Fibroblast of skin of right biceps (primary cell): ENCODE data around the gene CD164L2.

ENCODE experiments used
- DNase-seq: peaks from one replicate; pipeline ENCODE4 v3.0.0-alpha.2; 2013

Gene CD164L2

GRCh38 chr1:27381969-27382762 is 967 bp downstream of the CD164L2 start:
- DNase-seq, result no peak

DNA sequence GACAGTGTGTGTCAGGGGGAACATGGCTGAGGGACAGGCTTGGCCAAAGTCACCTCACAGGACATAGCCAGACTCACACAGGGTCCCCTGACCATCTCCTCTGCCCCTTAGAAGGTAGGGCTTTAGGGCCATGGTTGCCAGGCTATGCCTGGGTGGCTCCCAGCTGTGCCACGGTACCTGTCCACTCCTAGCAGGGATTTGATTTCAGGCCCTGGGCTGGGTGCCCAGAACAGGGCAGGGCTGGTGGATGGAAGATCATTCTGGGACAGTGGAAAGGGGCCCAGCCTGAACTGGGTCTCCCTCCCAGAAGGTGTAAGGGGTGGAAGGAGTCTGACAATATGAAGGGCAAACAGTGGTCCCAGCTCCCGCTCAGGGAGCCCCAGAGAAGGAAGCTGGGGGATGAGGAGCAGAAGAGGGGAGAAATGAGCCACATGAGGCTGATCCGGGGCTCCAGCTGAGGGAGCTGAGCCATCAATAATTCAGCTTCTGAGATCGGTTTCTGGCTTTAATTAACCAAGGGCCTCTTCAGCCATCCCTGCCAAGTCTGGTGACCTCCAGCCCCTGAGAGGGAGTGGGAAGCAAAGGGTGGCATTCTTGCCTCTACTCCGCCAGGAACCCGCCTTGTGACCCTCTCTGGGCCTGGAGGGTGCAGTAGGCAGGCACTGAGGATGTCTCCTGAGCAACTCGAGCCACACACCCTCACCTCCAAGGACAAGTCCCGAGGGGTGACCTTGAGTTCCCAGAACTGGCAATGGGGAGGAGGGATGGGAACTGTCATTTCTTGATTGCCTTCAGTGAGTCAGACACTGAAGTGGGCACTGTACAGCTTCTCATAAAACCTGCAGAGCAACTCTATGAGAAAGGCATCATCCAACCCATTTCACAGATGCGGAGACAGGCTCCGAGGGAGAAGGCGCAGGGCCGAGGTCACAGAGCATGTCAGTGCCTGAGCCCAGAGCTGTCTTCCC is 2.1 kb downstream of the CD164L2 start:
- DNase-seq, result no peak

GRCh38 chr1:27380224-27380623 is 2.9 kb downstream of the CD164L2 start:
- no peak for DNase-seq

DNA sequence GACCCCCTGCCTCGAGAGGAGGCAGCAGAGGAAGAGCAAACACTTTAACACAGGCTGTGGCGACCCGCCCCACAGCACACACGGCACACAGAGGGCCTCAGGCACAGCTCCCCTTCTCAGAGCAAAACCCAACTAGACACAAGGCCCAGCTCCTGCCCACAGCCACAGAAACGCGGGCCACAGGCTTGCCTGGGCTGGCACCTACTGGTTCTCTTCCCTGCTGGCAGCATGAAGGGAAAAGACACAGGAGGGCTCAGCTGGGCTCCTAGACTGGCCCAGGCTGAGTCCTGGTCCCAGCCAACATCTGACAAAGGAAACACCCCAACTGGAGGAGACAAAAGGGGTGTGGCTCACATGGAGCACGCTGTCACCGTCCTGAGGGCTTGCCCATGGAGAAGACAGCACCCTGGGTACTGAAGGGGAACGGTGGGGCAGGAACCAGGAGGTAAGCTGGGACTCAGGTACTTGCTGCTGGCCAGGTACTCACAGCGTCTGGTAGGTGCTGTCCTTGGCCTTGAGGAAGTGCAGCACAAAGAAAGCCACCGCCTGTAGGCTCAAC is 3.5 kb downstream of the CD164L2 start:
- DNase-seq, result no peak

DNA sequence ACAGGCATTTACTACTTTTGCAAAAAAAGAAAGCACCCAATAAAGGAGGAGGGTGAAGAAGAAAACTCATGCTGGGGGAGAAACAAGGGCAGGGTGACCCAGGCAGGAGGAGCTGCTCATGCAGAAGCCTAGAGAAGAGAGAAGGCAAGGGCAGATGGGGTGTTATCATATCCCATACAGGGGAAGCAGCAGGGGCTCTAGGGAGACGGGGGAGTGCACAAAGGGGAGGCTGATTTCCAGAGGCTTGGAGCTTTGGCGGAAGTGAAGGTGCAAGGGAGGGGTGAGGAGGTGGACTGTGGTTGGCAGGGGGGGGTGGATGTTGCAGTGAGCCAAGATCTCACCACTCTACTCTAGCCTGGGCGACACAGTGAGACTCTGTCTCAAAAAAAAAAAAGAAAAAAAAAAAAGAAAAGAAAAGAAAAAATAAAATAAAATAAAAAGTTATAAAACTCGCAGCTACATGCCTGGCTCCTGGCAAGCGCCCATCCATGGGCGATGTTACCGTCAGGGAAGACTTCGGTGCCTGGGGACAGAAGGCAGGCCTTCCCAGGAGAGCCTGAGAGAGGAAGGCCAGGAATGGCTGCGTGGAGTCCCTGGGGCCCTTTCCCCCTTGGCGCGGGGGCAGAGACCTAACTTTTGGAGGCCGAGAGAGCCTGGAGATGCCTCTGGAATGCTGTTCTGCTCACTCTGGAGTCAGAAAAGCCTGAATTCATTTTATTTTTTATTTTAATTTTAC is 5.2 kb downstream of the CD164L2 start:
- no peak for DNase-seq

GRCh38 chr1:27374362-27375086 is 8.6 kb downstream of the CD164L2 start, which contains the start of gene FCN3:
Gene FCN3 (minus strand): TSS chr1:27374824. CDS start chr1:27374818, 6 bp downstream.
- DNase-seq, result no peak

DNA sequence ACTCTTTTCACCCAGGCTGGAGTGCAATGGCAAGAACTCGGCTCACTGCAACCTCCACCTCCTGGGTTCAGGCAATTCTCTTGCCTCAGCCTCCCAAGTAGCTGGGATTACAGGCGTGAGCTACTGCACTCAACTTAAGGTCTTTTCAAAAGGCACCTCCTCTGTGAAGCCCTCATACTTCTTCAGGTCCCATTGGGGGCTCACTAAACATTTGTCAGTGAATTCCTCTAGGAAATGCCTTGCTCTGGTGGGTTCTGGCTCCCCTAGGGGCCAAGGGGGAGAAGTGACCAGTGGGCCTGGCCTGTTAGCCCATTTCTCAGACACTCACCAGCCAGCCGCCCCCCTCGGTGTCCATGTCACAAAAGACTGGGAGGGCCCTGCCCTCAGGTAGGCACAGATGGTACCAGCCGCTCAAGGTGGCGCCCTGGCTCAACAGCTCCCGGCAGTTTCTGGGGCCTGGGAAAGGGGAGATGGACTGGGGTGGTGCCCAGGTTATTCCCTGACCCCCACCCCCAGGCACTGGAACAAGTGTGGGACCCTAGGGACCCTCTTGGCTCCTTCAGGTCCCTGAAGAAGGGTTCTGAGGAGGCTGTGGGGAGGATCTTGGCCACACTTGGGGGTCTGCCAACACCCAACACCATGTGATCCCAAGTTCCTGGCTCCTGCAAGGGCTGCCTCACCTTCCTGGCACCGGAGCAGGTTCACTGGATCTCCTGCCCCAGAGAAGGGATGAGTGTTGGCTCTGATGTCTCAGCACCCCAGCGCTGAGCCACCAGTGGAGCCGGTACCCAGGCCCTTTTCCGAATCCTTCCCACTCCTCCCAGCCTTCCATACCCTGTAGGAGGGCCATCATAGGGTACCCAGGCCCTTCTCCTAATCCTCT is 10.1 kb downstream of the CD164L2 start:
- DNase-seq, result no peak

DNA sequence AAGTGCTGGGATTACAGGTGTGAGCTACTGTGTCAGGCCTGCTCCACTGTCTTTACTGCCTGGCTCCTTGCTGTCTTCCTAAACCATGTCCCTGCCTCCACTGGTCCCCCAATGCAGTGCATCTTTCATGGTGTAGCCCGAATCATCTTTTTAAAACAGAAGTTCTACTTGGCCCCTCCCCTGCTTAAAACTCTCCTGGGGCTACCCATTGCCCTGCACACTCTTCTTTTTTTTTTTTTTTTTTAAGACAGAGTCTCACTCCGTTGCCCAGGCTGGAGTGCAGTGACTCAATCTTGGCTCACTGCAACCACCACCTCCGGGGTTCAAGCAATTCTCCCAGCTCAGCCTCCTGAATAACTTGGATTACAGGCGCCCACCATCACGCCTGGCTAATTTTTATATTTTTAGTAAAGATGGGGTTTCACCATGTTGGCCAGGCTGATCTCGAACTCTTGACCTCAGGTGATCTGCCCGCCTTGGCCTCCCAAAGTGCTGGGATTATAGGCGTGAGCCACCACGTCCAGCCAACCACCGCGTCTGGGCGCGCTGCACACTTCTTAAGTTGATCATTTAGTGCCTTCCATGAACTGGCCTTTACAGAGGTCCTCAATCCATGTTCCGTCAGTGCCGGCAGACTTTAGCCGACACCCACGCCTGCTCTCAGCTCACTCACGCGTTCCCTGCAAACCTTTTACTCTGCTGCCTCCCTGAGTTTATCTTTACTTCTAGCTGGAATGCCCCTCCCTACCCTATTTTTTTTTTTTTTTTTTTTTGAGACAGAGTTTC is 10.9 kb downstream of the CD164L2 start:
- DNase-seq, result no peak

DNA sequence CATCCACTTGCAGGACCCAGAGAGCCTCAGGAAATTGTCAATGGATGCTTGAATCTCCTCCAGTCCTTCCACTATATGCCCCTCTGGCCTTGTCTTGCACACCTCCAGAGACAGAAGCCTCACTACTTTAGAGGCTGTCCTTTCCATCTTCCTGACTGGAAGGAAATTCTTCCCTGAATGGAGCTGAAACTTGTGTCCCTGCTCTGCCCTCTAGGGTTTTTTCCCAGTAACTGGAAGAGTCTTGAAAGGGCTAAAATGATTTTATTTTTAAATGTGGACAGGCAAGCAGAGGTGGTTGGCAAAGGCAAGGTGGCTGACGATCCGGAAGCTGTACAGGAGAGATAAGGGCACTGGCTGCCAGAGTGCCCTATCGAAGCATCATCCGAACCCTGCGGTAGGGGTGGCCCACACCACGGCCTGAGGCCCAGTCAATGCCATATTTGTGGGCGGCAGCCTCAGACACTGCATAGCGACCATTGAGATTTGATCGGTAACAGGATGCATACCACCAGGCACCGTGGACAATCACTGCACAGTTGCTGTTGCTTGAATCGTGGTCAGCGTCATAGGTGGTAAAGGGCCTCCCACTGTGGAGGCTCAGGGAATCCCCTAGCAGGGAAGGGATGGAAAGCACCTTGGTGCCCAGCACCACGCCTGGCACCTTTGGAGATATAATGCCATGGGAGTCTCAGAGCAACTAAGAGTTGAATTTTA is 14.1 kb downstream of the CD164L2 start:
- DNase-seq, result no peak

GRCh38 chr1:27367160-27367650 is 15.9 kb downstream of the CD164L2 start:
- no peak for DNase-seq

GRCh38 chr1:27366411-27367159 is 16.5 kb downstream of the CD164L2 start, which contains the start of gene MAP3K6:
Gene MAP3K6 (minus strand): TSS chr1:27366961. CDS start chr1:27366597, 364 bp downstream.
- peak; percentile 82 for DNase-seq

DNA sequence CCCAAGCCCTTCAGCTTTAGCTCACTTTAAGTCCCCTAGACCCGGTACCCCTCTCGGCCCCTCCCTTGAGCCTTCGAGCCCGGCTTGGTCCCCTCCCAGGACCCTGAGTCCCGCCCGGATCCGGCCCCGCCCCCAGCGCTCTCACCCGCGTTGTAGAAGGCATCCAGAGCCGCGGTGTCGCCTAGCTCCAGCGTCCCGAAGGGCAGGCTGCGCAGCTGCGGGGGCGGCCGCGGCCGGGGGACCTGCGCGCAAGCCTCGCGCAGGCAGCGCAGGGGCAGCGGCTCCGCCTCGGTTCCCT is 17.1 kb downstream of the CD164L2 start:
- peak; percentile 85 for DNase-seq

GRCh38 chr1:27365372-27366112 is 17.6 kb downstream of the CD164L2 start:
- peak; percentile 88 for DNase-seq

GRCh38 chr1:27364696-27365371 is 18.3 kb downstream of the CD164L2 start:
- no peak for DNase-seq

DNA sequence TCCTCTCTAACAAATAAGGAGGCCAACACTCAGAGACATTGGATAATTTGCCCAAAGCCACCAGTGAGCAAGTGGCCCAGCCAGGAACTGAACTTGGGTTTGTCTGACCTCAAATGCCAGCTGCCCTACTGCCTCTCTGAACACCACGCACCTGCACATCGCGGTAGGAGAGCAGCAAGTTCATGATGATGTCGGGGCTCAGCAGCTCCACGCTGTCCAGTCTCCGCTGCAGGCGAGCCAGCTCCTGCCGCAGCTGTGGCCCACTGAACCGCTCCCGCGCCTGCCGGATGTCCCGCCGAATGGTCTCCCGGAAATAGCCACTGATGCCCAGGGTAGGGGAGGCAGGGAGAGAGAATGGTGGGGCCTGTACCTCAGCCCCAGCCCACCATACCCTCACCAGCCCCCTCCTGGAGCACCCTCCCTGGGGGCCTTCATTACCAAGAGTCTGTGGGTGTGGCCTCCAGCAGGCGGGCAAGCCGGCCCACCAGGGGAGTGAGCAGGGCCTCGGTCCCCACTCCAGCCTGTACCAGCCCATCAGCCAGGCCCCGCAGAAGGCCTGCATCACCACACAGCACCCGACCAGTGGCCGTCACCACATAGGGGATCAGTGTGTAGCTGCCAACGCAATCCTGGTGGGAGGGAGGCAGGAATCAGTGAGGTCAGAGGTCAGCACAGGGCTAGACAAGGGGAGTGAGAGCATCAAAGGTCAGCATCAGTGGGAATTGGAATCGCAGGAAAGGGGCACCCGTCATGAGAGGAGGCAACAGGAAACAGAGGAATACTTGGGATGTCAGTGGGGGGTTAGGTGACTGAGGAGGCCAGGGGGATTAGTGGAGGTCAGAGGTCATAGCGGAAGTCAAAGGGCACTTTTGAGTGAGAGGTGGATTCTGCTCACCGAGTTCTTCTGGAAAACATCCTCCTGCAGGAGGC is 19.1 kb downstream of the CD164L2 start:
- no peak for DNase-seq

DNA sequence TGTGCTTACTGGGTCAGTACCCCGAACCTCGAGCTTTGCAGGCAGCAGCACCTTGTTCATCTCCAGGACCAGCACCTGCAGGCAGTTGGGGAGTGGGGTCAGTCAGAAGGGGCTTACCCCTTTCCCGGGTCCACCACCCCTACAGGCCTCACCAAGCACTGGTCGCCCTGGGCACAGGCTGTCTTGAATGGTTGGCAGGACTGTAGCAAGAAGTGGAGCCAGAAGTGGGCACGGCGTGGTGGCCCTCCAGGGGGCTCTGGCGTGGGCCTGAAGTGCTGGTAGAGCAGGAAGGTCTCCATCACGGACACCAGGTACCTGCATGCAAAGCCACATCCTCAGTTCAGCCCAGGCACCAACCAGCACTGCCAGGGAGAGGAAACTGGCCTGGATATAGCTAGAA is 21.6 kb downstream of the CD164L2 start:
- no peak for DNase-seq
